WI38 (cell line): ENCODE data around the gene CNTD1.
A peak's percentile ranks its signal among the peaks of the same experiment; 100 is the strongest.

Source experiments
- H3K4me3 ChIP-seq: 2 replicates; pipeline ENCODE4 v1.5.1; 2011; ENCODE audit warnings: low read depth, mild to moderate bottlenecking, control low read depth, low read length
- TF ChIP-seq, protein P1 (sequence below): IDR thresholded peaks from 2 replicates; pipeline ENCODE4 v1.5.1; 2012; ENCODE audit warnings: low read depth, mild to moderate bottlenecking, control low read depth, low read length

The CNTD1 gene

GRCh38 chr17:42833767-42834422, 35.2 kb downstream of the CNTD1 start:
- H3K4me3 ChIP-seq: peak overlapping the region; percentile 99
- TF ChIP-seq, protein P1, sequence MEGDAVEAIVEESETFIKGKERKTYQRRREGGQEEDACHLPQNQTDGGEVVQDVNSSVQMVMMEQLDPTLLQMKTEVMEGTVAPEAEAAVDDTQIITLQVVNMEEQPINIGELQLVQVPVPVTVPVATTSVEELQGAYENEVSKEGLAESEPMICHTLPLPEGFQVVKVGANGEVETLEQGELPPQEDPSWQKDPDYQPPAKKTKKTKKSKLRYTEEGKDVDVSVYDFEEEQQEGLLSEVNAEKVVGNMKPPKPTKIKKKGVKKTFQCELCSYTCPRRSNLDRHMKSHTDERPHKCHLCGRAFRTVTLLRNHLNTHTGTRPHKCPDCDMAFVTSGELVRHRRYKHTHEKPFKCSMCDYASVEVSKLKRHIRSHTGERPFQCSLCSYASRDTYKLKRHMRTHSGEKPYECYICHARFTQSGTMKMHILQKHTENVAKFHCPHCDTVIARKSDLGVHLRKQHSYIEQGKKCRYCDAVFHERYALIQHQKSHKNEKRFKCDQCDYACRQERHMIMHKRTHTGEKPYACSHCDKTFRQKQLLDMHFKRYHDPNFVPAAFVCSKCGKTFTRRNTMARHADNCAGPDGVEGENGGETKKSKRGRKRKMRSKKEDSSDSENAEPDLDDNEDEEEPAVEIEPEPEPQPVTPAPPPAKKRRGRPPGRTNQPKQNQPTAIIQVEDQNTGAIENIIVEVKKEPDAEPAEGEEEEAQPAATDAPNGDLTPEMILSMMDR: no peak

GRCh38 chr17:42835732-42836131, 37.1 kb downstream of the CNTD1 start:
- no peak overlapping the region for H3K4me3 ChIP-seq
- TF ChIP-seq, protein P1: no peak

GRCh38 chr17:42841975-42842685, 43.5 kb downstream of the CNTD1 start:
- TF ChIP-seq, protein P1: no peak
- no peak overlapping the region for H3K4me3 ChIP-seq

GRCh38 chr17:42843358-42843934, 44.8 kb downstream of the CNTD1 start:
- no peak overlapping the region for H3K4me3 ChIP-seq
- TF ChIP-seq, protein P1: peak; percentile 100

- no peak within 1 kb of the TSS for H3K4me3 ChIP-seq
- TF ChIP-seq, protein P1: no peak
These were observed 45.6 kb downstream of the CNTD1 start, which contains the start of gene AOC2 for GRCh38 chr17:42844271-42844670. TSS of gene AOC2 (plus strand) at chr17:42844580. CDS start at chr17:42844627, 47 bp downstream.

GRCh38 chr17:42844761-42845555, 46.3 kb downstream of the CNTD1 start:
- H3K4me3 ChIP-seq: no peak overlapping the region
- TF ChIP-seq, protein P1: no peak
